ENCODE data around the gene PABPC3. TPM values are rescaled to one million over a fixed set of nuclear protein-coding genes. Genes with fewer than 3 reads are reported as not detected.

PABPC3 gene
- total RNA-seq, 4 donors from 2014 or later: 0.09 TPM; not detected in 3

GRCh38 chr13:25141042-25141441, 45.1 kb downstream of the PABPC3 start:
- TF ChIP-seq CTCF (IDR thresholded peaks at IDR 0.05): no peak
- DNase-seq (ENCODE audit: low spot score) (no peak), ATAC-seq (ENCODE audit: low FRiP score) (no peak)

- DNase-seq (ENCODE audit: low spot score) (no peak), ATAC-seq (ENCODE audit: low FRiP score) (no peak)
- TF ChIP-seq CTCF (IDR thresholded peaks at IDR 0.05): no peak
Observed at GRCh38 chr13:25143706-25144105, 47.8 kb downstream of the PABPC3 start.

GRCh38 chr13:25147638-25148401, 51.9 kb downstream of the PABPC3 start:
- DNase-seq (ENCODE audit: low spot score) (no peak), ATAC-seq (ENCODE audit: low FRiP score) (no peak)
- TF ChIP-seq CTCF (IDR thresholded peaks at IDR 0.05): no peak

GRCh38 chr13:25148402-25148771, 52.5 kb downstream of the PABPC3 start:
- DNase-seq (ENCODE audit: low spot score): no peak
- TF ChIP-seq CTCF (IDR thresholded peaks at IDR 0.05): no peak
- ATAC-seq (ENCODE audit: low FRiP score): no peak

Small RNAs within 50 kb of the gene (small RNA-seq; reads per million reads assigned to genes)
- gene AL359757.2: not detected

Other genes starting within 250 kb of the PABPC3 start
- gene AMER2, start 76.2 kb downstream of the PABPC3 start, total RNA-seq: under 1 TPM in 2 of 4 donors, not detected in 2; 0.09 to 0.95 TPM
- 10 to 100 TPM; 15.3 to 20.5 (median 17.8) TPM for gene MTMR6, start 191.4 kb downstream of the PABPC3 start, total RNA-seq
- 10 to 100 TPM; 35.8 to 68.0 (median 52.6) TPM for gene NUP58, start 205.5 kb downstream of the PABPC3 start, total RNA-seq

Data from omental fat pad (tissue), 4 donors.